Mammary epithelial cell (primary cell): Measurements from ENCODE around the gene CLEC16A.

Source experiments
- EZH2 ChIP-seq: IDR thresholded peaks from 2 replicates; pipeline ENCODE4 v1.6.1; 2012; ENCODE audit warnings: low read length, inconsistent platforms, borderline replicate concordance
- TF ChIP-seq, protein P1 (sequence below), 2 donors: IDR thresholded peaks in 1 of 2; conservative IDR thresholded peaks in 1 of 2; 2 replicates each; pipeline ENCODE4 v1.5.1; 2011 to 2012; ENCODE audit warnings: inconsistent platforms in 2 of 2, low read length in 2 of 2, mild to moderate bottlenecking in 2 of 2, control low read depth in 1 of 2, low read depth in 1 of 2; ENCODE audit not compliant: insufficient read depth in 1 of 2; ENCODE audit errors: extremely low read depth in 1 of 2

- no peak for TF ChIP-seq EZH2
- TF ChIP-seq, protein P1, sequence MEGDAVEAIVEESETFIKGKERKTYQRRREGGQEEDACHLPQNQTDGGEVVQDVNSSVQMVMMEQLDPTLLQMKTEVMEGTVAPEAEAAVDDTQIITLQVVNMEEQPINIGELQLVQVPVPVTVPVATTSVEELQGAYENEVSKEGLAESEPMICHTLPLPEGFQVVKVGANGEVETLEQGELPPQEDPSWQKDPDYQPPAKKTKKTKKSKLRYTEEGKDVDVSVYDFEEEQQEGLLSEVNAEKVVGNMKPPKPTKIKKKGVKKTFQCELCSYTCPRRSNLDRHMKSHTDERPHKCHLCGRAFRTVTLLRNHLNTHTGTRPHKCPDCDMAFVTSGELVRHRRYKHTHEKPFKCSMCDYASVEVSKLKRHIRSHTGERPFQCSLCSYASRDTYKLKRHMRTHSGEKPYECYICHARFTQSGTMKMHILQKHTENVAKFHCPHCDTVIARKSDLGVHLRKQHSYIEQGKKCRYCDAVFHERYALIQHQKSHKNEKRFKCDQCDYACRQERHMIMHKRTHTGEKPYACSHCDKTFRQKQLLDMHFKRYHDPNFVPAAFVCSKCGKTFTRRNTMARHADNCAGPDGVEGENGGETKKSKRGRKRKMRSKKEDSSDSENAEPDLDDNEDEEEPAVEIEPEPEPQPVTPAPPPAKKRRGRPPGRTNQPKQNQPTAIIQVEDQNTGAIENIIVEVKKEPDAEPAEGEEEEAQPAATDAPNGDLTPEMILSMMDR (conservative IDR thresholded peaks at IDR 0.05 in 1 of 2, IDR thresholded peaks at IDR 0.05 in 1 of 2; ENCODE audit: extremely low read depth in 1 of 2, insufficient read depth in 1 of 2, low read depth in 1 of 2, low read length in 2 of 2) = no peak
Measured at GRCh38 chr16:10902999-10903398, 41.4 kb upstream of the CLEC16A start.
